Esophagus squamous epithelium (tissue), 4 donors: ENCODE data around the gene FGF12.

ENCODE experiments used
- POLR2A ChIP-seq, 4 donors: fragments of 450-650 bp; IDR thresholded peaks; one replicate each; pipeline ENCODE4 v1.6.1; 2017; ENCODE audit warnings: antibody characterized with exemption in 4 of 4, mild to moderate bottlenecking in 4 of 4, moderate library complexity in 3 of 4
- TF ChIP-seq, protein P1 (sequence below), 6 experiments: fragments of 450-650 bp in 4 of 6; fragments of 200-600 bp in 2 of 6; sonication (generic) in 2 of 6; IDR thresholded peaks; one replicate each; pipeline ENCODE4 v1.5.1; 2016 to 2019; ENCODE audit warnings: antibody characterized with exemption in 6 of 6, mild to moderate bottlenecking in 4 of 6, moderate library complexity in 4 of 6

DNA sequence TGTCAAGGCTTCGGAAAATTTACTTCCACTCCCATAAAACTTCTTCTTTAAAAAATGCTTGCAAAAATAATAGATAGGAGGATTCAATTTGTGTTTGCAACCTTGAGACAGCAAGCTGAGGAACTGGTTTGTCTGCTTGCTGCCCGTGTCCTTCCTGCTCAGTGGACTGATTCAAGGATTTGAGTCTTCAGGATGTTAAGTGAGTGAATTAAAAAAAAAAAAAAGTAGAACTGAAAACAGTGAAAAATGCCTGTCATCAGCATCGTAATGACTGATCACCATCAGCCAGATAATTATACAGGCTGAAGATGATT, 453.7 kb downstream of the FGF12 start:
- TF ChIP-seq, protein P1, sequence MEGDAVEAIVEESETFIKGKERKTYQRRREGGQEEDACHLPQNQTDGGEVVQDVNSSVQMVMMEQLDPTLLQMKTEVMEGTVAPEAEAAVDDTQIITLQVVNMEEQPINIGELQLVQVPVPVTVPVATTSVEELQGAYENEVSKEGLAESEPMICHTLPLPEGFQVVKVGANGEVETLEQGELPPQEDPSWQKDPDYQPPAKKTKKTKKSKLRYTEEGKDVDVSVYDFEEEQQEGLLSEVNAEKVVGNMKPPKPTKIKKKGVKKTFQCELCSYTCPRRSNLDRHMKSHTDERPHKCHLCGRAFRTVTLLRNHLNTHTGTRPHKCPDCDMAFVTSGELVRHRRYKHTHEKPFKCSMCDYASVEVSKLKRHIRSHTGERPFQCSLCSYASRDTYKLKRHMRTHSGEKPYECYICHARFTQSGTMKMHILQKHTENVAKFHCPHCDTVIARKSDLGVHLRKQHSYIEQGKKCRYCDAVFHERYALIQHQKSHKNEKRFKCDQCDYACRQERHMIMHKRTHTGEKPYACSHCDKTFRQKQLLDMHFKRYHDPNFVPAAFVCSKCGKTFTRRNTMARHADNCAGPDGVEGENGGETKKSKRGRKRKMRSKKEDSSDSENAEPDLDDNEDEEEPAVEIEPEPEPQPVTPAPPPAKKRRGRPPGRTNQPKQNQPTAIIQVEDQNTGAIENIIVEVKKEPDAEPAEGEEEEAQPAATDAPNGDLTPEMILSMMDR (IDR thresholded peaks at IDR 0.05) = no peak
- no peak for TF ChIP-seq POLR2A (IDR thresholded peaks at IDR 0.05)
